Activated CD4-positive, CD25-positive, alpha-beta regulatory T cell treated with anti-CD3 and anti-CD28 coated beads, Interleukin-2, amount 50 U/mL, for 24 hours (primary cell): ENCODE data around the gene MAPK12.
A peak's percentile ranks its signal among the peaks of the same experiment; 100 is the strongest.

Experiments
- ATAC-seq, 2 donors: fragments of 150-1000 bp; cut with Tn5 transposase; one replicate each; pipeline ENCODE4 v1.10.0; 2021; ENCODE audit warnings: mild to moderate bottlenecking in 1 of 2, moderate library complexity in 1 of 2

MAPK12 gene

GRCh38 chr22:50264946-50265669 is 3.6 kb upstream of the MAPK12 start:
- ATAC-seq, result no peak

DNA sequence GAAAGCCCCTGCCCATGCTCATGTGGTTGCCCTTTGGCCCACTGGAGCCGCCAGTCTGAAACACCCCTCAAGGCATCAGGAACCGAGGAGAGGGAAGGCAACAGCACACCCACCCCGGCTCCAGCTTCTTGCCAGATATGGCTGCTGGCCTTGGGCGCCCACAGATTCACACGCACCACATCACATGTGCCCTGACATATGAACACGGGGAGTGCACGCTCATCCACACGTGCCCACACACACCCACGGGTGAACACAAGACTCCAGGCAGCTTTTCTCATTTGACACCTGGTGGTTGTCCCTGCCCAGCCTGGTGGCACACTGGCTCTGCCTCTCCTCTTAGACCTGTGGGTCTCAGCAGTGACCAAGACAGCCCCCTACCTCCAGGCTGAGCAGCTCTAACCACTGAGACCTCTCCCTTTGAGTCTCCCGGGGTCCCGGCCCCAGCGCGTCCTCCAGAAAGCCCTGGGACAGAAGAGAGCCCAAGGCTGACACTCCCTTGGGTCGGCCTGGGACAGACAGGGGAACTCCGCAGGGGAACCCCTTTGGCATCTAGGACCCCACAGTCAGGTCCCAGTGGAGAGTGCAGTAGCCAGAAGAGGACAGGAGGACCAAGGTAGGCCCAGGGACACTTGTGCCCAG is 2.7 kb upstream of the MAPK12 start:
- ATAC-seq, result no peak

DNA sequence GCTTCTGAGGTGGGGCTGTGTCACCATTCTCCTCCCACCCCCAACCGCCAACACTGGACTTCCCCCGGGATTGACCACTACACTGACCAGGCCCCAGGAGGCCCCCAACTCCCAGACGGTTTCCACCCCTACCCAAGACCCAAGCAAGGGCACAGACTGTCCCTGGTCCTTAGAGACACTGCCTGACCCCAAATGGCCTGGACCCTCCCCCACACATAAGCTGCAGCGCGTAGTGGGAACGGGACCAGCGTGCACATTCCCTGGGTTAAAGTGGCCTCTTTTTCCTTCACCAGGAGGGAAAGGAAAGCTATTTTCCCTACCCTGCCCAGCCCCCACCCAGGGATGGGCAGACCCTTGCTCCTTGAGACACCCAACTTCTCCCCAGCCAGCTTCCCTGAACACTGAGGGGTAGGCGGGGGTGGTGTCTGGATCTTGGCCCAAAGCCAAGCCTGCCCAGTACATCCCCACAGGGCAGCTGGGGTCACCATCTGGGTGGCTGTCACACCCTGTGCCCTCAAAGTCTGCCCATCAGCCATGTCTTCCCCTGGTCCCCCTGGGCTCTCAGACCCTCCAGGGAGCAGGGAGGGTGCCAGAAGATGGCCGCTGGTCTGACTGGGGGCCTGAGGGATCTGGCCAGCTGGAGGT is 1.6 kb upstream of the MAPK12 start:
- no peak for ATAC-seq

- ATAC-seq, result peak; percentile 33 to 37
Observed at GRCh38 chr22:50262460-50262911, 1.0 kb upstream of the MAPK12 start.

DNA sequence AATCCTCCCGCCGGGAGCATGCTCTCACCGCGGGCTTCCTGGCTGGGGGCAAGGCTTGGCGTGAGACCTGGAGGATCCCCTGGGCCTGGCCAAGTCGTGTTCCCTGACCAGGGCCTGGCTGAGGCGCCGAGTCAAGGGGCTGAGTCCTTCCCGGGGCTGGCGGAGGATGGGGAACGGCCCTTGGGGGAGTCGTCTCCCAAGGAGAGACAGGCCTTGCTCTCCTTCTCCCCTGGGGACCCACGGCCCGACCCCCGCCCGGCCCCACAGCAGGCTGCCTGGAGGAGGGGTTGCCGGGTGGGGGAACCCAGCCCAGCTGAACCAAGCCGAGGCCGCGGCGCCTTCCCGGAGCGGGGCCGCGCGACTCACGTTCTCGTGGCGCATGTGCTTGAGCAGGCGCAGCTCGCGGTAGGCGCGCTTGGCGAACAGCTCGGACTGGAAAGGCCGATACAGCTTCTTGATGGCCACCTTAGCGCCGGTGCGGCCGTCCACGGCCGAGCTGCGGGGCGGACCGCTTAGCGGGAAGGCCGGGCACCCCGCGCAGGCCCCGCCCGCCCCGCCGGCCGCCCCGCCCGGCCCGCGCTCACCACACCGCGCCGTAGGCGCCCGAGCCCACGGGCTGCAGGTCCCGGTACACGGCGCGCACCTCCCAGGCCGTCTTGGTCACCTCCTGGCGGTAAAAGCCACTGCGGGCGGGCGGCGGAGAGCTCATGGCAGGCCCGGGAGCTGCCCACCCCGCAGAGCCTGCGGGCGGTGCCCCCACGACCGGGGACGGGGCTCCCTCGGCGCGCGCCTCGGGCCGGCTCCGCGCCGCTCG is 475 bp downstream of the MAPK12 start:
- peak; percentile 14 to 31 for ATAC-seq

GRCh38 chr22:50260434-50260800 is 1.1 kb downstream of the MAPK12 start:
- no peak for ATAC-seq

- ATAC-seq, result no peak
Observed at GRCh38 chr22:50259302-50259701, 2.2 kb downstream of the MAPK12 start.

DNA sequence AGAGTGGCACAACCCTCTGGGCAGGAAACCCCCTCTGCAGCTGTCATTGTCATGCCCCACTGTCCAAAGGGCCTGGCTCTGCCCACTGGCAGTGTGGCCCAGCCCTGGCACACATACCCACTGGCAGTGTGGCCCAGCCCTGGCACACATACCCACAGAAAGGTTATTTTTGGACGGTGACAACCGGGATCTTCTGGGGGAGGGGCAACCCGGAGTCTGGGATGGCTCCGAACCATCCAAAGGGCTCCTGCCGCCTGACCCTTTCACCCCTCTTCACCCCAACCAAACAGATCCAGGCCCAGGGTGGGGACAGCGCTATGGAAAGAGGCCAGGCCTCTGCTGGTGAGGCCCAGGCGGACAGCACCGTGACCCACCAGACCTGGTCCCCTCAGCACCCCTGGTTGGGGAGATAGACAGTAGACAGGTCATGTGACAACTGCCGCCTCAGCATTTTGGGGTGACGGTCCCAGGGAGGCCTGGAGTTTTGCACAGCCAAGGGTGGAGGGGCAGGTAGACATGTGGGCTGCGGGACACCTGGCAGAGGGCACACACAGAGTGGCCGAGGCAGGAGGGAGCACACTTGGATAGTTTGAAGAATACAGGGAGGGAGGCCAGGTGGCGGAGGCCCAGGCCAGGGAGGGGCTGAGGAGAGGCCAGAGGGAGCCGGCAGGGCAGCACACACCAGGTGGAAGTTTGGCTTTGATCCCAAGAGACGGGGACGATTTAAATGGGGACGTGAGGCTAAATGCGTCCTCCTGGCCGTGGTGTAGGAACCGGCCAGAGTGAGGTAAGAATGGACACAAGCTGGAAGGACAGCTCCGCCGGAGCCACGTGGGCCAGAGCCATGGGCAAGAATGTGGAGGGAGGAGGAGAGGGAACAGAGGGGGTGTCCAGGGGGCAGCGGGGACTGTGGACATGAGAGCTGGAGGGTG is 2.9 kb downstream of the MAPK12 start:
- no peak for ATAC-seq

GRCh38 chr22:50257451-50258360 is 3.8 kb downstream of the MAPK12 start:
- ATAC-seq, result no peak

- no peak for ATAC-seq
Observed at GRCh38 chr22:50257041-50257440, 4.4 kb downstream of the MAPK12 start.

GRCh38 chr22:50256258-50256862 is 5.1 kb downstream of the MAPK12 start:
- ATAC-seq, result no peak

GRCh38 chr22:50255607-50256006 is 5.9 kb downstream of the MAPK12 start:
- no peak for ATAC-seq

DNA sequence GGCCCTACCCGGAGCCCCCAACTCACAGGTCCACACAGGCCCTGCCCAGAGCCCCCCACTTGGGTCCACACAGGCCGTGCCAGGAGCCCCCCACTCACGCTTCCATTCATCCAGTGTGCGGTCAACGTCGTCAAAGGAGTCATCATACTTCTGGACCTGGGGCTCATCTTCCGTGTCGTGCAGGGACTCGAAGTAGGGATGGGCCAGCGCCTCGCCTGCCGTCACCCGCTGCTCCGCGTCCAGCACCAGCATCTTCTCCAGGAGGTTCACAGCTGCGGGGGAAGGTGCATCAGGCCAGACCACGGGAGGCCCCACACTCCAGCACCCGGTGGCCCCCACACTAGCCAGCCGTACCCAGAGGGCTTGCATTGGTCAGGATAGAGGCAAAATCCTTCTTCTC is 6.4 kb downstream of the MAPK12 start:
- no peak for ATAC-seq

DNA sequence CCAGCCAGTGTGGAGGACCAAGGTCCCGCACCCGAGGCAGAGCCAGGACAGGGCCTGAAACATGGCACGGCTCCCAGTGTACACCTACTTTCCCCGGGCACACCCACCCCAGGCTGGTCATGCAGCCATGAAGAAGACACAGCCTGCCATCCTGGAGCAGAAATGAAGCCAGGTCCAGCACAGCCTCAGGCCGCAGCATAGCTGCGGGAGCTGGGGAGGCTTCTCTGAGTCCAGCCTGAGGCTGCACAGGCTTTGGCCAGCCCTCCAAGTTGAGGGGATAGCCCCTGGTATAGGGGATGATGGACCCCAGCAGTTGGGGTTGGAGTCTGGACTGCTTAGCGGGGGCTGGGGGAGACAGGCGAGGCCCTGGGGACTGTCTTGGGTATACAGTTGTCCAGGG is 7.5 kb downstream of the MAPK12 start:
- ATAC-seq, result no peak

- ATAC-seq, result no peak
Observed at GRCh38 chr22:50253046-50253915, 8.2 kb downstream of the MAPK12 start.

DNA sequence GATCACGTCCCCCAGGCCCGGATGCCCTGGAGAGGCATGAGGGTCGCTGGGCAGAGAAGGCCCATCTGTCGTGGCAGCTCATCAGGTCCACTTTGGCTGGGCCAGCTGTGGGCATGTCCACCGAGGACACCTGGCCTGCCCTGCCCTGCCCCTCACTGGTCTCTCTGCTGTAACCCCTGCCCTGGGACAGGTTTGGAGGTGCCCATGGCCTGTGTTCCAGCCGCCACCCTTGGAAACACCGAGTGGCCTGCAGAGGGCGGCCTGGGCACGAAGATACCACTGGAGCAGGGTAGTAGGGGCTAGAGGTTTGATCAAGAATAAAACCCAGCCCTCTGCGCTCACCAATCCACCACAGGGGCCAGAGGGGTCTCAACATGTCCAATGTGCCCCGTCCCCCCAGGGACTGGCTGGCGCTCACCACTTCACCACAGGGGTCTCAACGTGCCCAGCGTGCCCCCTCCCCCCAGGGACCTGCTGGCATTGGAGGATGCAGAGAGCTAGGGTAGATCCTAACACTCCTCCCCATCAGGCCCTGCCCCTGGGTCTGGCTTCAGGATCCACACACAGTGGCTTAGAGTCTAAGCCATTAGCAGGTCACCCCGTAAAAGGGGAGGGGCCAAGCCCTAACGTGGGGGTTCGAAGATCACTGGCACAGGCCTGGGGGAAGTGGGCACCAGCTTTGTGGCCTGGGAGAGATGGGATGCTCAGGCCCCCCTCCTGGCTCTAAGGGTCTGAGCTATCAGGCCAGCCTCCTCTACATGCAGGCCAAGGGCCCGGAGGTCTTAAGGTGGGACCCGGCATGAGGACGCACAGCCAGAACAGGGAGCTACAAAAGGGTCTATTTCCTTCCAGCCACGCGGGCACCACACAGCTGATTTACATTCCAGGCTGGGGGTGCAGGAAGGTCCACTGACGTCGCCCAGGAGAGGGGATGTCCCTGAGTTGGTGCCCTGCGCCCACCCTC is 9.1 kb downstream of the MAPK12 start:
- peak; percentile 71 to 78 for ATAC-seq

GRCh38 chr22:50251477-50252081 is 9.9 kb downstream of the MAPK12 start:
- ATAC-seq, result no peak
